ENCODE results near the gene CHRM2. TPM values are rescaled to one million over a fixed set of nuclear protein-coding genes. Genes with fewer than 3 reads are reported as not detected.

Gene CHRM2
- total RNA-seq, 1 experiment from 2014 or later = not detected

DNA sequence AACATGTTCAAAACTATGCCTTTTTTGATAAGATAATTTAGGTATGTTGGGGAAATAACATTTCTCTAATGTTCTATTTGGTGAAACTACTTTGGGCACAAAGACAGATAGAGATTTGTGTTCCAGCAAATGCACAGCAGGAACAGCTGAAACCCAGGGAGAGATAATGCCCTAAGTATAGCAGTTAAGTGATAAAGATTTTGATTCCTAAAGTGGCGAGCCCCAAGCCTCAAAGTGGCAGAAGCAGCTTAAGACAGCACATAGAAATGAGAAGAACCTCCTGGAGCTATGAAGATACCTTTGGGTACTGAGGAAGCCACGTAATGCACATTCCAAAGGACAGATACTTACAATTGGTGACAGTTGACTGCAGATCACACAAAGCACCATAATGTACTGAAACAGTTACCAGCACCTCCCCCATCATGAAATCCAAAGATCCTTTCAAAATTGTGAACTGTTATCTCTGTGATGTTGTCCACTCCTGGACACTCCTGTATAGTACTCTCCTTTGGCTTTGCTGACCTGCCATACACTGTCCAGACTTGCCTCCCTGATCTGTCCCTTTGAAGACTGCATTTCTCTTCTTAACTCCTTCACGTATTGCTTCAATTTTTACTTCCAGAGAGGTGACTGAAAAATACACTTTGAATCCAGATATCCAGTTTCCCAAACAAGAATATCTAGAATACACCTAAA lies 62.9 kb downstream of the CHRM2 start:
- H3K4me1 ChIP-seq (ENCODE audit: insufficient read depth, low read length) = peaks cover 4% of the 10 kb centered on the region; the same call in 1 of the 2 replicates
- H3K79me2 ChIP-seq (ENCODE audit: insufficient read depth, low read length) = no peaks in the 10 kb centered on the region
- no peak overlapping the region for H2BK12ac ChIP-seq (ENCODE audit: insufficient read length, low read depth, low read length)
- no peaks in the 10 kb centered on the region for H3K27me3 ChIP-seq (ENCODE audit: insufficient read depth, low read length)
- H3K27me3 Mint-ChIP-seq (ENCODE audit: low read depth) = no peaks in the 10 kb centered on the region
- no peak for DNase-seq
- H2AFZ ChIP-seq (ENCODE audit: low read length) = no peak overlapping the region
- no peak overlapping the region for H3K56ac ChIP-seq (ENCODE audit: insufficient read length, low read depth, low read length)
- H3K79me1 ChIP-seq (ENCODE audit: insufficient read depth, low read depth, low read length, poor library complexity, severe bottlenecking) = no peaks in the 10 kb centered on the region
- H3K9me3 ChIP-seq (ENCODE audit: control insufficient read depth, low read depth, low read length) = no peaks in the 10 kb centered on the region
- H2BK5ac ChIP-seq (ENCODE audit: insufficient read length, low read length) = no peak overlapping the region
- H2BK120ac ChIP-seq (ENCODE audit: low read depth, low read length, poor library complexity, severe bottlenecking) = no peak overlapping the region
- no peak overlapping the region for H4K8ac ChIP-seq (replicated peaks; ENCODE audit: insufficient read length, low read depth, low read length)
- H3K36me3 Mint-ChIP-seq (ENCODE audit: insufficient read depth in 1 of 3, low read depth in 3 of 3) = no peaks in the 10 kb centered on the region; a peak in 1 of 7 replicates
- peaks cover 0 to 4% of the 10 kb centered on the region in 2 experiments; a peak in 2 of 5 replicates for H3K9me3 Mint-ChIP-seq
- no peak overlapping the region for H3K23ac ChIP-seq (ENCODE audit: insufficient read length, low read depth, low read length)
- no peak overlapping the region for H3K4ac ChIP-seq (ENCODE audit: low read depth, low read length)
- peaks cover 10 to 23% of the 10 kb centered on the region in 2 experiments for H3K4me1 Mint-ChIP-seq
- H3T11ph ChIP-seq (ENCODE audit: low read length) = no peak overlapping the region
- H3K27ac ChIP-seq (ENCODE audit: insufficient read length, low read depth, low read length) = no peak overlapping the region
- H3K18ac ChIP-seq (ENCODE audit: insufficient read length, low read depth, low read length) = no peak overlapping the region
- no peak overlapping the region for H3K14ac ChIP-seq (ENCODE audit: insufficient read depth, low read length)
- H3K4me2 ChIP-seq (ENCODE audit: insufficient read depth, insufficient read length, low read length) = no peak overlapping the region
- no peak overlapping the region for H3K27ac Mint-ChIP-seq
- H2AK5ac ChIP-seq (ENCODE audit: insufficient read length, low read length) = no peak overlapping the region
- no peak overlapping the region for H2BK20ac ChIP-seq (ENCODE audit: low read depth, low read length, poor library complexity, severe bottlenecking)
- H4K5ac ChIP-seq (ENCODE audit: insufficient read length, low read depth, low read length) = no peak overlapping the region
- no peaks in the 10 kb centered on the region for H3K23me2 ChIP-seq (ENCODE audit: insufficient read length, low read depth, low read length, poor library complexity, severe bottlenecking)
- H4K20me1 ChIP-seq (ENCODE audit: control insufficient read depth, insufficient read depth, insufficient read length) = no peaks in the 10 kb centered on the region
- H3K9ac ChIP-seq (ENCODE audit: extremely low read depth, insufficient read length, low read length) = no peak overlapping the region
- TF ChIP-seq, protein P1, sequence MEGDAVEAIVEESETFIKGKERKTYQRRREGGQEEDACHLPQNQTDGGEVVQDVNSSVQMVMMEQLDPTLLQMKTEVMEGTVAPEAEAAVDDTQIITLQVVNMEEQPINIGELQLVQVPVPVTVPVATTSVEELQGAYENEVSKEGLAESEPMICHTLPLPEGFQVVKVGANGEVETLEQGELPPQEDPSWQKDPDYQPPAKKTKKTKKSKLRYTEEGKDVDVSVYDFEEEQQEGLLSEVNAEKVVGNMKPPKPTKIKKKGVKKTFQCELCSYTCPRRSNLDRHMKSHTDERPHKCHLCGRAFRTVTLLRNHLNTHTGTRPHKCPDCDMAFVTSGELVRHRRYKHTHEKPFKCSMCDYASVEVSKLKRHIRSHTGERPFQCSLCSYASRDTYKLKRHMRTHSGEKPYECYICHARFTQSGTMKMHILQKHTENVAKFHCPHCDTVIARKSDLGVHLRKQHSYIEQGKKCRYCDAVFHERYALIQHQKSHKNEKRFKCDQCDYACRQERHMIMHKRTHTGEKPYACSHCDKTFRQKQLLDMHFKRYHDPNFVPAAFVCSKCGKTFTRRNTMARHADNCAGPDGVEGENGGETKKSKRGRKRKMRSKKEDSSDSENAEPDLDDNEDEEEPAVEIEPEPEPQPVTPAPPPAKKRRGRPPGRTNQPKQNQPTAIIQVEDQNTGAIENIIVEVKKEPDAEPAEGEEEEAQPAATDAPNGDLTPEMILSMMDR (conservative IDR thresholded peaks at IDR 0.05) = no peak
- no peak overlapping the region for H2BK15ac ChIP-seq (ENCODE audit: low read depth, low read length)
- no peak overlapping the region for H4K91ac ChIP-seq (ENCODE audit: insufficient read length, low read depth, low read length)
- no CpG with 5 or more reads among the region's 3 CpGs for WGBS (ENCODE audit: extremely low coverage, insufficient read length, low lambda C conversion rate)
- H3K4me3 Mint-ChIP-seq = no peak overlapping the region
